GM13977 (cell line): Measurements from ENCODE around the gene DAO.

Source experiments
- DNase-seq: peaks from one replicate; pipeline ENCODE4 v3.0.0; 2012; ENCODE audit warnings: low spot score
- CTCF ChIP-seq: IDR thresholded peaks from 2 replicates; pipeline ENCODE4 v1.5.1; 2012; ENCODE audit warnings: mild to moderate bottlenecking, control low read depth; ENCODE audit not compliant: insufficient read depth; ENCODE audit errors: extremely low read depth, missing control alignments
- in situ Hi-C: fragments of 300-500 bp; cut with MboI; formaldehyde crosslinking; loops from one replicate; pipeline ENCODE4 v1.12.0; 2022; ENCODE audit warnings: low sequenced_read_pairs, low pct_unique_long_range_greater_than_20kb, mixed read lengths, inconsistent platforms; ENCODE audit not compliant: unreplicated experiment

The DAO gene

GRCh38 chr12:108915632-108916133 is 35.8 kb downstream of the DAO start:
- in situ Hi-C loops = no loop called here
- TF ChIP-seq CTCF = no peak
- DNase-seq = no peak

DNA sequence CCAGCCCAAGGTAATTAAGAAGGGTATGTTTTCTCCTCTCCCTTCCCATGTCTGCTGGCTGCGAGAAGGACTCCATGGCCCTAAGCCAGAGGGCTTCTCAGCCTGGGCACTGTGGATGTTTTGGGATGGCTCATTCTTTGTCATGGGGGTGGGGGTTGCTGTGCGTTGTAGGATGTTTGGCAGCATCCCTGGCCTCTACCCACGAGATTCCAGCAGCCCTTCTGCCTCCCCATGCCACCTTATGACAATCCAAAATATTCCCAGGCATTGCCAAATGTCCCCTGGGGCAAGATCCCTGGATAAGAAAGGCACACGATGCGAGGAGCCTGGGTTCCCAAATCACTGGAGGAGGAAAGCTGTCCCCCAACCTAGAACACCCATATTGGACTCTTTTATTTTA is 36.4 kb downstream of the DAO start:
- DNase-seq = no peak
- no peak for TF ChIP-seq CTCF
- in situ Hi-C loops = no loop called here

DNA sequence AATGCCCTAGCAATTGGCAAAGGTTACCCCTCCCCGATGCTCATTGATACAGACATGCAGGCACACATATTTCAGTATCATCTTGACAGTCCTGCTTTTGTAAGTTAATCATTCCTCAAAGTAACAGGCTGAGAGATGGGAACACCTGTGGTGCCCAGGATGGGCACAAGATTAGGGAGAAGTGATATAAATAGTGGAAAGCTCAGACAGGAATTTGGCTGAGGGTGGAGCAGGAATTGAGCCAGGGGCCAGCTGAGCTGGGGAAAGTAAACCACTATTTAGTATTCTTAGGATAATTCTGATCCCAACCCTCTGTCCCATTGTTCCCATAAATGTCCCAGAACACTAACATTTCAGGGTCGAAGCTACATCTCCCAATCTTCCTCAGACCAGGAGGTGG is 38.3 kb downstream of the DAO start:
- no peak for TF ChIP-seq CTCF
- in situ Hi-C loops = no loop called here
- no peak for DNase-seq

DNA sequence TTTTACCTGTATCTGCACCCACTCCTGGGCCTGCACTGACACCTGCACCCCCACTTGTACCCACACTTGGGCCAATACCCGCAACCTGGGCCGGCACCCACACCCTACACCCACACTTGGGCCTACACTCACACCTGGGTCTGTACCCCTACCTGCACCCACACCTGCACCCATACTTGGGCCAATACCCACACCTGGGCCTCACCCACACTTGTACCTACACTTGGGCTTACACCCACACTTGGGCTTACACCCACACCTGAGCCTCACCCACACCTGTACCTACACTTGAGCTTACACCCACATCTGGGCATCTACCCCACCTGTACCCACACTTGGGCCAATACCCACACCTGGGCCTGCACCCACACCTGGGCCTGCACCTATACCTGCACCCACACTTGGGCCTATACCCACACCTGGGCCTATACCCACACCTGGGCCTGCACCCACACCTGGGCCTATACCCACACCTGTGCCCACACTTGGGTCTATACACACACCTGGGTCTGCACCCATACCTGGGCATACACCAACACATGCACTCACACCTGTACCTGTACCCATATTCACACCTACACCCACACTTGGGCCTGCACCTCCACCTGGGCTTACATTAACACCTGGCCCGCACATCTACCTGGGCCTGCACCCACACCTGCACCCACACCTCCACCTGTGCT is 39.2 kb downstream of the DAO start:
- TF ChIP-seq CTCF = no peak
- in situ Hi-C loops = no loop called here
- DNase-seq = no peak

DNA sequence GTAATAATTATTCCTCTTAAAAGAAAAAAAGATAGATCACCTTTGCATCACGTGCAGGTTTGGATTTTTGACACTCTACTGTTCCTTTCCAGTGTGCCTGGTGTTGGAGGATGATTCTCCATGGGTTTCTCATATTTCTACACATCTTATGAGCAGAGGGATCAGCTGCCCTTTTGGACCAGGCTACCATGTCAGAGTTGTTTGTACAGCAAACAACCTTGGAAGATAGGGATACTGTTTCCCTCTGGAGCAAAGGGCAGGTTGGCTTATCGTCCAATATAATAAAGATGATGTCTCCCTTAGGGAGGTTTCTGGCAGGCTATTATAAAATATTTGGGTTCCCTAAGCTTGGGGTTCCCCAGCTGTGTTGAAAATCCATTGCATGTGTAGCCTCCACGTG is 42.1 kb downstream of the DAO start:
- no peak for TF ChIP-seq CTCF
- in situ Hi-C loops = no loop called here
- DNase-seq = no peak

DNA sequence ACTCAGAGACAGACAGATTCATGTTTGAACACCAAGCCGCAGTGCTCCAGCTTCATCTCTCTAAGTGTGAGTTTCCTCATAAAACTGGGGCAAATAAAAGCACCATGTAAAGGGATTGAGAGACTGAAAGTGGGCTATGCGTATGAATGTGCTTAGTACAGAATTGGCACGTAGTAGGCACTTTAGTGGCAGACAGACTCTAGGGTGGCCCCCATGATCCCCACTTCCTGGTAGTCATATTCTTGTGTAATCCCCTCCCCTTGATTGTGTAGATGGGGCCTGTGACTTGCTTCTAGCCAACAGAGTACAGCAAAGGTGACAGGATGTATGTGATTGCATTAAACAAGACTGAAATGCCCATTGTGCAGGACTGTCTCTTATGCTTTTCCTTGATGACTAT is 43.0 kb downstream of the DAO start:
- no peak for DNase-seq
- in situ Hi-C loops = no loop called here
- TF ChIP-seq CTCF = no peak
